Natural killer cell (primary cell): ENCODE measurements around the gene INSC. TPM values are rescaled to one million over a fixed set of nuclear protein-coding genes. Genes with fewer than 3 reads are reported as not detected.

Experiments used
- ATAC-seq, 3 donors: fragments of 150-1000 bp in 2 of 3; fragments of 200-7000 bp in 1 of 3; cut with Tn5 transposase; 1 replicate in 1 of 3; 2 replicates in 2 of 3; pipeline ENCODE4 v1.10.0; 2021; ENCODE audit warnings: mild to moderate bottlenecking in 2 of 3, moderate library complexity in 2 of 3
- DNase-seq, 2 donors: peaks; one replicate each; pipeline versions ENCODE4 v3.0.0 to v3.0.0-alpha.2; 2013 to 2021; ENCODE audit warnings: mixed read lengths in 1 of 2
- H3K27ac ChIP-seq: one replicate; pipeline ENCODE4 v1.5.1; 2013; ENCODE audit warnings: mild to moderate bottlenecking, low read length
- H3K27me3 ChIP-seq: one replicate; pipeline ENCODE4 v1.6.1; 2013; ENCODE audit warnings: low read length; ENCODE audit not compliant: control insufficient read depth, insufficient read depth
- H3K36me3 ChIP-seq: one replicate; pipeline ENCODE4 v1.6.1; 2013; ENCODE audit warnings: low read length; ENCODE audit not compliant: control insufficient read depth, insufficient read depth
- H3K4me1 ChIP-seq: one replicate; pipeline ENCODE4 v1.6.1; 2013; ENCODE audit warnings: low read length; ENCODE audit not compliant: control insufficient read depth, insufficient read depth
- H3K4me3 ChIP-seq: one replicate; pipeline ENCODE4 v1.5.1; 2013; ENCODE audit warnings: low read length
- H3K9me3 ChIP-seq: one replicate; pipeline ENCODE4 v1.6.1; 2013; ENCODE audit warnings: low read length; ENCODE audit not compliant: control insufficient read depth, insufficient read depth
- H3K27ac Mint-ChIP-seq, 2 donors: one replicate each; pipeline ENCODE4 v1.8.0; 2022; ENCODE audit warnings: mild to moderate bottlenecking in 2 of 2, mixed read lengths in 2 of 2, moderate library complexity in 1 of 2
- H3K27me3 Mint-ChIP-seq, 2 donors: one replicate each; pipeline ENCODE4 v1.8.0; 2022; ENCODE audit warnings: low read depth in 2 of 2, mixed read lengths in 2 of 2
- H3K36me3 Mint-ChIP-seq: one replicate; pipeline ENCODE4 v1.8.0; 2022; ENCODE audit warnings: mixed read lengths
- H3K4me1 Mint-ChIP-seq, 2 donors: one replicate each; pipeline ENCODE4 v1.8.0; 2022; ENCODE audit warnings: mixed read lengths in 2 of 2
- H3K4me3 Mint-ChIP-seq: one replicate; pipeline ENCODE4 v1.8.0; 2022; ENCODE audit warnings: mild to moderate bottlenecking, moderate library complexity, mixed read lengths
- H3K9me3 Mint-ChIP-seq, 2 donors: one replicate each; pipeline ENCODE4 v1.8.0; 2022; ENCODE audit warnings: mixed read lengths in 2 of 2
- CTCF ChIP-seq: fragments of 200-600 bp; IDR thresholded peaks from one replicate; pipeline ENCODE4 v1.8.0; 2022; ENCODE audit warnings: antibody characterized with exemption
- WGBS: methylation state at CpG from one replicate; pipeline ENCODE4 v1.1.7; 2013; ENCODE audit warnings: missing lambda C conversion rate; ENCODE audit not compliant: insufficient coverage; 5-methylcytosine and 5-hydroxymethylcytosine counted together
- intact Hi-C: fragments of 100-400 bp; cut with micrococcal nuclease; formaldehyde crosslinking; loops from one replicate; pipeline ENCODE4 v1.14.2; 2022
- total RNA-seq, 4 donors: library from RNA; stranded (reverse); fragments of 120-200 nt in 1 of 4; gene quantifications; one replicate each; pipeline versions ENCODE4 v1.2.3 to v1.2.4, GENCODE V29; 2013 to 2022

The INSC gene
- total RNA-seq, 3 donors from 2014 or later (not counting 1 experiment from before 2014, with no cell fraction given), result 0.16 to 0.27 TPM; not detected in 1

- H3K27ac Mint-ChIP-seq, result no peak overlapping the region
- WGBS, result 76% methylated on average over 2 of the region's 2 CpGs
- H3K4me1 Mint-ChIP-seq, result peaks cover 7% of the 10 kb centered on the region in 2 donors
- H3K4me1 ChIP-seq, result peaks cover 7% of the 10 kb centered on the region
- H3K27me3 ChIP-seq, result no peaks in the 10 kb centered on the region
- H3K36me3 Mint-ChIP-seq, result no peaks in the 10 kb centered on the region
- no peak overlapping the region for H3K27ac ChIP-seq
- H3K9me3 ChIP-seq, result no peaks in the 10 kb centered on the region
- no peaks in the 10 kb centered on the region for H3K36me3 ChIP-seq
- no peak overlapping the region for H3K4me3 Mint-ChIP-seq
- no peak for DNase-seq
- H3K9me3 Mint-ChIP-seq, result no peaks in the 10 kb centered on the region
- no peak for ATAC-seq
- intact Hi-C loops, result no loop called here
- H3K27me3 Mint-ChIP-seq, result peaks cover 3 to 5% of the 10 kb centered on the region in 2 donors
- no peak for TF ChIP-seq CTCF
- no peak overlapping the region for H3K4me3 ChIP-seq
Observed at GRCh38 chr11:15108592-15109130, 6.1 kb upstream of the INSC start.

DNA sequence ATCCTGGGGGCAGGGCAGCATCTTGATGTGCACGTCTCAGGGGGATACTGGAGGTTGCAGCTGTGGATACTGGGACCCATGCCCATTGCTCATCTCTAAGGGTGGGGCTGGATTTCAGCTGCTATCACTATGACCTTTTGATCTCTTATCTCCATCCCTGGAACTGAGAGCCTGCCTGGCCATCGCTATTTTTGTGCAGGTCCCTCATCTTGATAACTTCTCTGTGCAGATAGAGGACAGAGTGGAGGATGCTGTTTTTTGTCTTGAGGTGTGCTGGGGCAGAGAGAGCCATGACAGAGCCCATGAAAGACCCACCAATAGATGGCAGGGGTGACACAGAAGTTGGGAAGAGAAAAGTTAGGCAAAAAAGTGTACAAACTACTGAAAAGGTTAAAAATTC, 5.1 kb upstream of the INSC start:
- Histone ChIP-seq H3K27ac (no peak overlapping the region), H3K4me3 (no peak overlapping the region), H3K9me3 (no peaks in the 10 kb centered on the region), H3K36me3 (no peaks in the 10 kb centered on the region), H3K4me1 (peaks cover 17% of the 10 kb centered on the region), H3K27me3 (no peaks in the 10 kb centered on the region)
- ATAC-seq (no peak), DNase-seq (no peak)
- TF ChIP-seq CTCF, result no peak
- WGBS, result 79% methylated on average over 2 of the region's 2 CpGs
- peaks cover 14 to 17% of the 10 kb centered on the region in 2 donors for H3K4me1 Mint-ChIP-seq
- peaks cover 5 to 8% of the 10 kb centered on the region in 2 donors for H3K27me3 Mint-ChIP-seq
- no peaks in the 10 kb centered on the region for H3K36me3 Mint-ChIP-seq
- no peak overlapping the region for H3K4me3 Mint-ChIP-seq
- no peak overlapping the region for H3K27ac Mint-ChIP-seq
- H3K9me3 Mint-ChIP-seq, result no peaks in the 10 kb centered on the region
- intact Hi-C loops, result no loop called here

DNA sequence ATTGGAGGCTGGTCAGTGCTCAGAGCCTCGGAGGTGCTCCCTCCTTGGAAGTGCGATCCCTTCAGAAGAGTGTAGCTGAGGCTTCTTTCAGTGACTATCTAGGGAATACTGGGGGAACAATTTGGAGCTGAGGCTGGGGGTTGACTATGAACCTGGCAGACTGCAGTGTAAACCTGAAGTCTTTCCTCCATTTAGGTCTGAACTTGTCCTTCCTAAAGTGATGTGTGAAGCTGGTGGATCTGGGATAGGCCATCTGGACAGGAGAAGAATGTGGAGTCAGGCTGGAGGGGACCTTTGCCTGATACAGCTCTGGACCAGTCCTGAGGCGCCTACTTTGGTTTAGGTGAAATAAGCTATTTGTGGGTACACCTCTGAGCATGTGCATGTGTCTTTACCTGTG, 3.5 kb upstream of the INSC start:
- Mint-ChIP-seq H3K9me3 (no peaks in the 10 kb centered on the region), H3K36me3 (no peaks in the 10 kb centered on the region), H3K4me1 (peaks cover 21 to 23% of the 10 kb centered on the region in 2 donors), H3K4me3 (no peak overlapping the region), H3K27me3 (peaks cover 10 to 20% of the 10 kb centered on the region in 2 donors), H3K27ac (no peak overlapping the region)
- peaks cover 27% of the 10 kb centered on the region for H3K4me1 ChIP-seq
- intact Hi-C loops, result no loop called here
- peaks cover 8% of the 10 kb centered on the region for H3K27me3 ChIP-seq
- DNase-seq, result no peak
- no peaks in the 10 kb centered on the region for H3K9me3 ChIP-seq
- H3K27ac ChIP-seq, result no peak overlapping the region
- no peak for TF ChIP-seq CTCF
- no peak overlapping the region for H3K4me3 ChIP-seq
- no peaks in the 10 kb centered on the region for H3K36me3 ChIP-seq
- no peak for ATAC-seq
- 89% methylated on average over 3 of the region's 3 CpGs for WGBS

- Mint-ChIP-seq H3K9me3 (no peaks in the 10 kb centered on the region), H3K27me3 (peaks cover 20 to 25% of the 10 kb centered on the region in 2 donors), H3K27ac (no peak overlapping the region), H3K4me3 (no peak overlapping the region), H3K4me1 (peaks cover 21 to 23% of the 10 kb centered on the region in 2 donors), H3K36me3 (no peaks in the 10 kb centered on the region)
- no peak overlapping the region for H3K4me3 ChIP-seq
- peaks cover 27% of the 10 kb centered on the region for H3K4me1 ChIP-seq
- DNase-seq, result no peak
- peaks cover 8% of the 10 kb centered on the region for H3K27me3 ChIP-seq
- no peak for TF ChIP-seq CTCF
- 92% methylated on average over 8 of the region's 8 CpGs for WGBS
- intact Hi-C loops, result no loop called here
- no peaks in the 10 kb centered on the region for H3K36me3 ChIP-seq
- no peak for ATAC-seq
- no peaks in the 10 kb centered on the region for H3K9me3 ChIP-seq
- no peak overlapping the region for H3K27ac ChIP-seq
Observed at GRCh38 chr11:15112131-15112541, 2.6 kb upstream of the INSC start.
